ENCODE results near the gene UBE2D1.

UBE2D1 gene

GRCh38 chr10:58397830-58398229, 63.0 kb downstream of the UBE2D1 start:
- Histone ChIP-seq H3K4me1 (no peaks in the 10 kb centered on the region), H3K4me3 (ENCODE audit: low read depth, low read length) (no peak overlapping the region), H3K27me3 (no peaks in the 10 kb centered on the region), H3K9me3 (no peaks in the 10 kb centered on the region), H3K36me3 (peaks cover 43% of the 10 kb centered on the region)
- no peak for DNase-seq
- TF ChIP-seq, protein P1, sequence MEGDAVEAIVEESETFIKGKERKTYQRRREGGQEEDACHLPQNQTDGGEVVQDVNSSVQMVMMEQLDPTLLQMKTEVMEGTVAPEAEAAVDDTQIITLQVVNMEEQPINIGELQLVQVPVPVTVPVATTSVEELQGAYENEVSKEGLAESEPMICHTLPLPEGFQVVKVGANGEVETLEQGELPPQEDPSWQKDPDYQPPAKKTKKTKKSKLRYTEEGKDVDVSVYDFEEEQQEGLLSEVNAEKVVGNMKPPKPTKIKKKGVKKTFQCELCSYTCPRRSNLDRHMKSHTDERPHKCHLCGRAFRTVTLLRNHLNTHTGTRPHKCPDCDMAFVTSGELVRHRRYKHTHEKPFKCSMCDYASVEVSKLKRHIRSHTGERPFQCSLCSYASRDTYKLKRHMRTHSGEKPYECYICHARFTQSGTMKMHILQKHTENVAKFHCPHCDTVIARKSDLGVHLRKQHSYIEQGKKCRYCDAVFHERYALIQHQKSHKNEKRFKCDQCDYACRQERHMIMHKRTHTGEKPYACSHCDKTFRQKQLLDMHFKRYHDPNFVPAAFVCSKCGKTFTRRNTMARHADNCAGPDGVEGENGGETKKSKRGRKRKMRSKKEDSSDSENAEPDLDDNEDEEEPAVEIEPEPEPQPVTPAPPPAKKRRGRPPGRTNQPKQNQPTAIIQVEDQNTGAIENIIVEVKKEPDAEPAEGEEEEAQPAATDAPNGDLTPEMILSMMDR (IDR thresholded peaks at IDR 0.05; ENCODE audit: low read depth, low read length), result no peak

DNA sequence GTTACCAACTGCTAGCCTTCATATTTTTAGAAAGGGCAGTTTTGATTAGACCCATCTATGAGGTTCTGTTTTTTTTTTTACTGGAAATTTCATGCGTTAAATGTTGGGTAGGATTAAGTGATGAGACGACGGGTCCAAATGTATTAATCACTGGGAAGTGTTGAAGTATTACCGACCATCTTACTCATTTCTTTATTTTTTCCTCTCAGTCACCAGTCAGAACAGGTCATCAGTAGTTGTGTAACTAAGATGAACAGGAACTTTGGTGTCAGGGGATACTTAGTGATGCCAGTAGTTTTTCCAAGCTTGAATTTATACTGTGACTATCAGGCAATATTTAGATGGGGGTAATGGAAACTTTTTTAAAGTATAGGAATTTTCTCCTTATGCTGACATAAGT, 64.6 kb downstream of the UBE2D1 start:
- Histone ChIP-seq H3K4me1 (no peaks in the 10 kb centered on the region), H3K27me3 (no peaks in the 10 kb centered on the region), H3K4me3 (ENCODE audit: low read depth, low read length) (no peak overlapping the region), H3K9me3 (no peaks in the 10 kb centered on the region), H3K36me3 (peaks cover 31% of the 10 kb centered on the region)
- no peak for DNase-seq
- TF ChIP-seq, protein P1 (IDR thresholded peaks at IDR 0.05; ENCODE audit: low read depth, low read length), result no peak

GRCh38 chr10:58400609-58401008, 65.8 kb downstream of the UBE2D1 start:
- Histone ChIP-seq H3K9me3 (no peaks in the 10 kb centered on the region), H3K4me1 (no peaks in the 10 kb centered on the region), H3K4me3 (ENCODE audit: low read depth, low read length) (no peak overlapping the region), H3K36me3 (peaks cover 19% of the 10 kb centered on the region), H3K27me3 (no peaks in the 10 kb centered on the region)
- TF ChIP-seq, protein P1 (IDR thresholded peaks at IDR 0.05; ENCODE audit: low read depth, low read length), result no peak
- DNase-seq, result no peak

- no peak for DNase-seq
Observed at GRCh38 chr10:58404001-58404400, 69.2 kb downstream of the UBE2D1 start.

DNA sequence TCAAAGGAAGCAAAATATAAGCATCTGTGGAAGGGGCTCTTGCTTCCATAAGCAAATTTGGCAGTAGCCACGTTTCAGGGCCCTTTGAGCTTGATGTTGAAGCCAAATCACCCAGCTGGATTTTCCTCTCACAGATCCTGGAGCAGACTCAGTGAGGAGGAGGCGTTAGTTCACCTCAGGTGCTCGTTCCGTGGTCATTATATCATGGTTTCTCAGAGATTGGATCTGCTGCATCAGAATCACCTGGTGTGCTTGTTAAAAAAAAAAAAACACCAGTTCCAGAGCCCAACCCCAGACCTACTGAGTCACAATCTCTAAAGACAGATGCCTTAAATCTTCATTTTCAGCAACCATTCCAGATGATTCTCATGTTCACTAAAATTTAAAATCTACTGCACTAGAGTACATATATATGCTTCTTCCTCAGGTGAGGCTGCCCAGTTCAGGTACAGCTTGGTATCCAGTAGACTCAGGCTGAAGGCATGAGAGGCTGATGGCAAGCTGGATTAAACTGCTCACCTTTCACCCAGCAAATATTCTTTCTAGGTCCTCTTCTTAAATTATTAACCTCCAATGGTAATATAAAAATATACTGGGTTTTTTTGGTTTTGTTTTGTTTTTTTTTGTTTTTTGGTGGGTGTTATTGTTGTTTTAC, 75.3 kb downstream of the UBE2D1 start:
- Histone ChIP-seq H3K36me3 (no peaks in the 10 kb centered on the region), H3K4me3 (ENCODE audit: low read depth, low read length) (no peak overlapping the region), H3K4me1 (no peaks in the 10 kb centered on the region), H3K9me3 (no peaks in the 10 kb centered on the region), H3K27me3 (no peaks in the 10 kb centered on the region)
- TF ChIP-seq, protein P1 (IDR thresholded peaks at IDR 0.05; ENCODE audit: low read depth, low read length), result no peak
- DNase-seq, result no peak

More at GRCh38 chr10:58404001-58404400, 69.2 kb downstream of the UBE2D1 start:
- Histone ChIP-seq H3K36me3 (peaks cover 3% of the 10 kb centered on the region; the same call in 1 of the 2 replicates), H3K27me3 (no peaks in the 10 kb centered on the region), H3K4me1 (no peaks in the 10 kb centered on the region), H3K4me3 (ENCODE audit: low read depth, low read length) (no peak overlapping the region), H3K9me3 (no peaks in the 10 kb centered on the region)
- TF ChIP-seq, protein P1 (IDR thresholded peaks at IDR 0.05; ENCODE audit: low read depth, low read length), result no peak

DNA sequence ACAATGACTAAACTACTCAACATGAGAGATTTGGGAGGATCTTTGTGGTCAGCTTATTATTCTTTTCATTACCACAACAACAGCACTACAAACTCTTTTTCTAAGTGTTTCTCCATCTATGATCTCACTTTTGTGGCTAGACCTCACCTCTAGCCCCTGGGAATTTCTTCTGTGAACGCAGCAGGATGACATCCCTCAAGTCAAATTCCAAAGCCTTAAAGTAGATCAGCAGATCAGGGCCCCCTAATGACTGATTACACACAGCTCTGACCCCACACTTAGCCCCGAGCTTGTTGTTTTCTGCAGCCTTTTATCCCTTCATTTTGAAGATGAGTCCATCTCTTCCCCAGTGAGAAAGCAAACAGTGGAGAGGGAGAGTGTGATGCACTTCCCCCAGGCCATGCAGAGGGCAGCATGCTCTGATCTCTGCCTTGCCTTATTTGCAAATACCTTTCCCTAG, 77.7 kb downstream of the UBE2D1 start:
- TF ChIP-seq, protein P1 (IDR thresholded peaks at IDR 0.05; ENCODE audit: low read depth, low read length), result no peak
- H3K4me1 ChIP-seq, result no peaks in the 10 kb centered on the region
- no peaks in the 10 kb centered on the region for H3K9me3 ChIP-seq
- no peaks in the 10 kb centered on the region for H3K36me3 ChIP-seq
- DNase-seq, result no peak
- no peaks in the 10 kb centered on the region for H3K27me3 ChIP-seq
- H3K4me3 ChIP-seq (ENCODE audit: low read depth, low read length), result no peak overlapping the region
